HepG2 (cell line): ENCODE measurements around the gene PPP3R1. TPM values are rescaled to one million over a fixed set of nuclear protein-coding genes. Genes with fewer than 3 reads are reported as not detected.

Source experiments
- ATAC-seq: fragments of 200-7000 bp; cut with Tn5 transposase; 3 replicates; pipeline ENCODE4 v1.9.1; 2020; ENCODE audit warnings: mild to moderate bottlenecking, moderate library complexity
- BruUV-seq: library from RNA; stranded (reverse); fragments of 400-500 nt; replicated peaks from 2 replicates; lab custom pipeline; 2021; lab: Mats Ljungman, UMichigan
- CTCF ChIA-PET: fragments of 300-600 bp; formaldehyde crosslinking; extraction: SDS; loops from one replicate; lab custom pipeline; 2021; ENCODE audit warnings: low total read pairs, inconsistent platforms, low intra/inter-chr PET ratio; lab: Yijun Ruan, JAX
- POLR2A ChIA-PET: fragments of 350-600 bp; sonication (Branson Sonifier 250); formaldehyde crosslinking; loops from one replicate; lab custom pipeline; 2020; ENCODE audit warnings: antibody characterized with exemption, inconsistent platforms; lab: Yijun Ruan, JAX
- DNase-seq: peaks from one replicate; pipeline ENCODE4 v3.0.0-alpha.2; 2015; ENCODE audit warnings: low spot score
- FAIRE-seq: peaks from 3 replicates; lab custom pipeline; 2011; peaks lifted over from hg19 to GRCh38; lab: Jason Lieb, UNC
- H2AFZ ChIP-seq: one replicate; pipeline ENCODE4 v1.6.1; 2011; ENCODE audit warnings: low read length, inconsistent platforms
- H3K27ac ChIP-seq: fragments of 300-600 bp; 3 replicates; pipeline ENCODE4 v1.8.0; 2011; ENCODE audit warnings: mixed run types, mild to moderate bottlenecking, mixed read lengths, low read length, inconsistent platforms; ENCODE audit not compliant: insufficient read depth; ENCODE audit errors: extremely low read length
- H3K27me3 ChIP-seq, 2 experiments: fragments of 200-600 bp in 1 of 2; 2 replicates in 1 of 2; 3 replicates in 1 of 2; pipeline versions ENCODE4 v1.6.0 to v1.8.0; 2011; ENCODE audit warnings: low read length in 2 of 2, mild to moderate bottlenecking in 2 of 2, moderate library complexity in 2 of 2, inconsistent platforms in 1 of 2; ENCODE audit not compliant: insufficient read depth in 2 of 2, control insufficient read depth in 1 of 2
- H3K36me3 ChIP-seq, 2 experiments: fragments of 200-600 bp in 1 of 2; replicated peaks in 1 of 2; 2 replicates in 1 of 2; 3 replicates in 1 of 2; pipeline versions ENCODE4 v1.5.1 to v1.8.0; 2011; ENCODE audit warnings: low read length in 2 of 2, inconsistent platforms in 1 of 2; ENCODE audit not compliant: insufficient read depth in 2 of 2, control insufficient read depth in 1 of 2
- H3K4me1 ChIP-seq: 2 replicates; pipeline ENCODE4 v1.5.1; 2012; ENCODE audit warnings: low read length, inconsistent platforms; ENCODE audit not compliant: insufficient read depth
- H3K4me2 ChIP-seq: 2 replicates; pipeline ENCODE4 v1.6.0; 2011; ENCODE audit warnings: low read depth, low read length, inconsistent platforms
- H3K4me3 ChIP-seq, 3 experiments: fragments of 200-600 bp in 1 of 3; sonication (generic), shearing (Covaris generic) in 1 of 3; replicated peaks in 1 of 3; 2 replicates each; pipeline ENCODE4 v1.5.1; 2011 to 2016; ENCODE audit warnings: low read length in 3 of 3, inconsistent platforms in 2 of 3, low read depth in 2 of 3, mild to moderate bottlenecking in 2 of 3, control low read depth in 1 of 3, mixed read lengths in 1 of 3; ENCODE audit not compliant: insufficient read depth in 1 of 3
- H3K79me2 ChIP-seq: one replicate; pipeline ENCODE4 v1.6.1; 2011; ENCODE audit warnings: low read length, inconsistent platforms; ENCODE audit not compliant: insufficient read depth
- H3K9ac ChIP-seq: 2 replicates; pipeline ENCODE4 v1.6.0; 2011; ENCODE audit warnings: mild to moderate bottlenecking, low read depth, low read length, inconsistent platforms; ENCODE audit not compliant: insufficient read depth
- H3K9me3 ChIP-seq: 2 replicates; pipeline ENCODE4 v1.5.1; 2012; ENCODE audit warnings: mild to moderate bottlenecking, low read length
- H4K20me1 ChIP-seq: 2 replicates; pipeline ENCODE4 v1.6.0; 2011; ENCODE audit warnings: inconsistent platforms, mild to moderate bottlenecking, low read length, moderate library complexity; ENCODE audit not compliant: insufficient read depth
- AHR ChIP-seq: IDR thresholded peaks from 2 replicates; pipeline ENCODE4 v1.6.1; 2018; ENCODE audit warnings: missing genetic modification reagents, missing compliant biosample characterization
- NR3C1 ChIP-seq: sonication (generic); formaldehyde crosslinking; IDR thresholded peaks from 2 replicates; pipeline ENCODE4 v1.4.0; 2020; ENCODE audit warnings: missing genetic modification reagents
- ZNF510 ChIP-seq: sonication (generic); formaldehyde crosslinking; IDR thresholded peaks from 2 replicates; pipeline ENCODE4 v1.4.0; 2020; ENCODE audit warnings: low read depth, mild to moderate bottlenecking, missing genetic modification reagents
- ZNF709 ChIP-seq: sonication (generic); formaldehyde crosslinking; IDR thresholded peaks from 2 replicates; pipeline ENCODE4 v1.5.0; 2020; ENCODE audit warnings: mild to moderate bottlenecking, missing genetic modification reagents
- WGBS: methylation state at CpG from one replicate; pipeline ENCODE4 v1.1.6; 2017; ENCODE audit warnings: low lambda C conversion rate; 5-methylcytosine and 5-hydroxymethylcytosine counted together
- in situ Hi-C: cut with HindIII; loops from 2 replicates; pipeline ENCODE4 v1.10.0; 2017; ENCODE audit warnings: low pct_unique_long_range_greater_than_20kb; ENCODE audit not compliant: extremely low pct_ligation_motif_present
- intact Hi-C: fragments of 100-400 bp; cut with micrococcal nuclease; formaldehyde crosslinking; loops from one replicate; pipeline ENCODE4 v1.10.0; 2022; ENCODE audit not compliant: unreplicated experiment
- polyA plus RNA-seq, 8 experiments: library from polyadenylated mRNA; depleted of rRNA in 3 of 8; stranded (reverse) in 7 of 8; unstranded in 1 of 8; fragments of >200 nt; fragmentation: Illumina TruSeq in 4 of 8; extraction: Trizol in 4 of 8; gene quantifications; 2 replicates each; pipeline versions ENCODE4 v1.2.1 to v1.2.3, GENCODE V29; 2011 to 2016; ENCODE audit warnings: low read depth in 4 of 8, missing spikeins in 1 of 8, mixed read lengths in 1 of 8; ENCODE audit not compliant: insufficient read depth in 1 of 8
- total RNA-seq, 5 experiments: library from RNA; depleted of rRNA; stranded (reverse); fragments of >200 nt; fragmentation: Illumina TruSeq; extraction: Trizol; gene quantifications; 2 replicates each; pipeline ENCODE4 v1.2.3, GENCODE V29; 2016; ENCODE audit warnings: low read depth in 1 of 5
- TF ChIP-seq, protein P1 (sequence below): sonication (generic); formaldehyde crosslinking; IDR thresholded peaks from 2 replicates; pipeline ENCODE4 v1.4.0; 2020; ENCODE audit warnings: mild to moderate bottlenecking, low read depth, missing genetic modification reagents

The PPP3R1 gene
- total and polyA plus RNA-seq, 2 of the 13 experiments (the other 11 are each of a cell fraction or from before 2014, with no cell fraction given): 11.6 to 25.7 TPM

DNA sequence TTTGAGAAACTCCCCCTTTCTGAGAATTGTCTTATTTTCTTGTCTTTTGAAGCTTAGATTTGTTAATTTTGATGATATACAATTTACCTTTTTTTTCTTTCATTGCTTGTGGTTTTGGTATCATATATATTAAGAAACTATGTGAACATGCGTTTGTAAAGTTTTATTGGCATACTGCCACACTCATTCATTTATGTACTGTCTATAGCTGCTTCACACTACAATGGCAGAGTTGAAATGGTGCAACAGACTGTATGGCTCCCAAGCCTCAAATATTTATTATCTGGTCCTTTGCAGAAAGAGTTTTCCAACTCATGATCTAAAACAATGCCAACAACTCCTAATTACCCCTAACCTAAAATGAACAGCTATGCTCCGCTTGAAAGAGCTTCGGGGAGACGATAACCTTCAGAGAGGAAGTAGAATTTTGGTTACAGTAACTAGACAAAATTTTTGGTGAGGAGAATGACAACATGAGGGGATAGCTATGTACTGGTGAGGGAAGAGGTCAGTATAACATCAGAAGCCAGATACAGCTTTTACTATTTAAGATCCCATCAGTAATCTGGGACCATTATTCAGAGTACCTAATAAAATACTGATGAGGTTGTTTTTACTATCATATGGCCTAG is 16.1 kb downstream of the PPP3R1 start (continued):
- TF ChIP-seq, protein P1, sequence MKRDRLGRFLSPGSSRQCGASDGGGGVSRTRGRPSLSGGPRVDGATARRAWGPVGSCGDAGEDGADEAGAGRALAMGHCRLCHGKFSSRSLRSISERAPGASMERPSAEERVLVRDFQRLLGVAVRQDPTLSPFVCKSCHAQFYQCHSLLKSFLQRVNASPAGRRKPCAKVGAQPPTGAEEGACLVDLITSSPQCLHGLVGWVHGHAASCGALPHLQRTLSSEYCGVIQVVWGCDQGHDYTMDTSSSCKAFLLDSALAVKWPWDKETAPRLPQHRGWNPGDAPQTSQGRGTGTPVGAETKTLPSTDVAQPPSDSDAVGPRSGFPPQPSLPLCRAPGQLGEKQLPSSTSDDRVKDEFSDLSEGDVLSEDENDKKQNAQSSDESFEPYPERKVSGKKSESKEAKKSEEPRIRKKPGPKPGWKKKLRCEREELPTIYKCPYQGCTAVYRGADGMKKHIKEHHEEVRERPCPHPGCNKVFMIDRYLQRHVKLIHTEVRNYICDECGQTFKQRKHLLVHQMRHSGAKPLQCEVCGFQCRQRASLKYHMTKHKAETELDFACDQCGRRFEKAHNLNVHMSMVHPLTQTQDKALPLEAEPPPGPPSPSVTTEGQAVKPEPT (CRISPR knock-in tag): no peak

DNA sequence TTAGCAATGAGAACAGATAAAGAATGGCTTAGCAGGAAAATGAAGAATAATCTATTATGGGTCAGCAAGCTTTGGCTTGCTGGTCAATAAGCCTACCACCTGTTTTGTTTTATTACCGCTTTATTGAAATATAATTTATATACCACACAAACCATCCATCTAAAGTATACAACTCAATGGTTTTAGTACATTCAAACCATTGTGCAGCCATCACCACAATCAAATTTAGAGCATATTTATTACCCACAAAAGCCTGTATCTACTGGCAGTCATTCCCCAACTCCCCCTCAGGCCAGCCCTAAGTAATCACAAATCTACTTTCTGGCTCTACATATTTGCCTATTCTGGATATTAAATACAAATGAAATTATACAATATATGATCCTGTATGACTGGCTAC is 17.2 kb downstream of the PPP3R1 start:
- H3K79me2 ChIP-seq: peaks cover 97% of the 10 kb centered on the region
- BruUV-seq: no TSS peak
- H3K27me3 ChIP-seq: no peaks in the 10 kb centered on the region
- in situ Hi-C loops: no loop called here
- no peak overlapping the region for H3K4me3 ChIP-seq
- peaks cover 64% of the 10 kb centered on the region for H4K20me1 ChIP-seq
- H3K4me2 ChIP-seq: no peak overlapping the region
- no peak for ATAC-seq
- no peak overlapping the region for H3K27ac ChIP-seq
- no peak for DNase-seq
- no peak overlapping the region for H3K9ac ChIP-seq
- H3K4me1 ChIP-seq: peaks cover 21% of the 10 kb centered on the region
- no peaks in the 10 kb centered on the region for H3K9me3 ChIP-seq
- no peak overlapping the region for H2AFZ ChIP-seq
- WGBS: 98% methylated on average over 1 of the region's 1 CpG
- ChIA-PET POLR2A (no interaction called here), CTCF (no interaction called here)
- intact Hi-C loops: no loop called here
- H3K36me3 ChIP-seq: peaks cover 0 to 10% of the 10 kb centered on the region in 2 experiments; a peak in 2 of 5 replicates
- no peak for FAIRE-seq
- no peak for TF ChIP-seq NR3C1 (CRISPR knock-in tag)
- no peak for TF ChIP-seq ZNF709 (CRISPR knock-in tag)
- no peak for TF ChIP-seq ZNF510 (CRISPR knock-in tag)
- TF ChIP-seq AHR (CRISPR knock-in tag): no peak
